OCI-LY1 (cell line): ENCODE results near the gene GPAM.

Experiments
- EZH2 ChIP-seq: fragments of 200-600 bp; sonication (generic), shearing (Covaris generic); IDR thresholded peaks from 2 replicates; pipeline ENCODE4 v1.8.0; 2017; ENCODE audit warnings: borderline replicate concordance, mixed run types, mild to moderate bottlenecking, antibody characterized with exemption, low read length, moderate library complexity, mixed read lengths
- TF ChIP-seq, protein P1 (sequence below): fragments of 200-600 bp; sonication (generic), shearing (Covaris generic); IDR thresholded peaks from 2 replicates; pipeline ENCODE4 v1.5.1; 2017; ENCODE audit warnings: mild to moderate bottlenecking, antibody characterized with exemption, low read length, moderate library complexity, mixed read lengths

DNA sequence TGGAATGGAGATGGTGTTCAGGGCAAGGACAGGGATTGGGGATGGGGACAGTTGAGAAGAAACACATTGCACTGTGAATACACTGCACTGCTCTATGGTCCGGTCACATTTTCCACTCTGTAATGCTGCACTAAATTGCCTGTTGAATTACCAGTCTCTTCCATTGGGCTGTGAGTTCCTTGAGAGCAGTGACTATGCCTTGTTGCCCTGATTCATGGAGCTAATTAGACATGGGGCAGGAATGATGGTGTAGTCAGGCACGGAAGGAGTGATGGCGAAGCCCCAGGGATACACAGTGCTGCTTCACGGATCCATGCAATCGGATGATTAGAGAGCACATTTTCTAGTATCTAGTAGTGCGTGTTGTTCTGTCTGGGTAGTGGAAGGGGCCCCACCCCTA is 25.4 kb upstream of the GPAM start:
- TF ChIP-seq, protein P1, sequence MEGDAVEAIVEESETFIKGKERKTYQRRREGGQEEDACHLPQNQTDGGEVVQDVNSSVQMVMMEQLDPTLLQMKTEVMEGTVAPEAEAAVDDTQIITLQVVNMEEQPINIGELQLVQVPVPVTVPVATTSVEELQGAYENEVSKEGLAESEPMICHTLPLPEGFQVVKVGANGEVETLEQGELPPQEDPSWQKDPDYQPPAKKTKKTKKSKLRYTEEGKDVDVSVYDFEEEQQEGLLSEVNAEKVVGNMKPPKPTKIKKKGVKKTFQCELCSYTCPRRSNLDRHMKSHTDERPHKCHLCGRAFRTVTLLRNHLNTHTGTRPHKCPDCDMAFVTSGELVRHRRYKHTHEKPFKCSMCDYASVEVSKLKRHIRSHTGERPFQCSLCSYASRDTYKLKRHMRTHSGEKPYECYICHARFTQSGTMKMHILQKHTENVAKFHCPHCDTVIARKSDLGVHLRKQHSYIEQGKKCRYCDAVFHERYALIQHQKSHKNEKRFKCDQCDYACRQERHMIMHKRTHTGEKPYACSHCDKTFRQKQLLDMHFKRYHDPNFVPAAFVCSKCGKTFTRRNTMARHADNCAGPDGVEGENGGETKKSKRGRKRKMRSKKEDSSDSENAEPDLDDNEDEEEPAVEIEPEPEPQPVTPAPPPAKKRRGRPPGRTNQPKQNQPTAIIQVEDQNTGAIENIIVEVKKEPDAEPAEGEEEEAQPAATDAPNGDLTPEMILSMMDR = no peak
- no peak for TF ChIP-seq EZH2
